H4 (cell line): ENCODE data around the gene CCDC8. TPM values are rescaled to one million over a fixed set of nuclear protein-coding genes. Genes with fewer than 3 reads are reported as not detected.
A peak's percentile ranks its signal among the peaks of the same experiment; 100 is the strongest.
"Not testable (repeated sequence)": the region's sequence is repeated elsewhere in the genome, so short reads cannot be mapped to it uniquely, and the experiment has no call there.

ENCODE experiments used
- DNase-seq: peaks from one replicate; pipeline ENCODE4 v3.0.0-alpha.2; 2015; ENCODE audit warnings: low spot score
- total RNA-seq: library from RNA; depleted of rRNA; stranded (reverse); fragments of >200 nt; shearing (Covaris generic); gene quantifications from 2 replicates; pipeline ENCODE4 v1.2.3, GENCODE V29; 2014

The CCDC8 gene
- total RNA-seq, 1 experiment from 2014 or later = not detected

DNA sequence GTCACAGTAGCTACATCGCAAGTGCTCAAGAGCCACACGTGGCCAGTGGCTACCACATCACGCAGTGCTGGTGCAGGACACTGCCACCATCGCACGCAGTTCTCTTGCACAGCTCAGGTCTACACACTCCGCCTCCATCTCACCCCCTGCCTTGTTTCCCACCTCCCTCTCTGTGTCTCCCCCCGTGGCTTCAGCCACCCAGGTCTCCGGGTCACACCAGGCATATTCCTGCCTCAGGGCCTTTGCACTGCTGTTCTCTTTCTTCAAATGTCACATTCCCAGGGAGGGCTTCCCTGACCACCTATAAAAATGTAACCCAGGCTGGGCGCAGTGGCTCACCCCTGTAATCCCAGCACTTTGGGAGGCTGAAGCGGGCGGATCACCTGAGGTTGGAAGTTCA lies 10.6 kb downstream of the CCDC8 start:
- DNase-seq = no peak

- not testable (repeated sequence) for DNase-seq
Measured at GRCh38 chr19:46397801-46398479, 15.4 kb downstream of the CCDC8 start.

DNA sequence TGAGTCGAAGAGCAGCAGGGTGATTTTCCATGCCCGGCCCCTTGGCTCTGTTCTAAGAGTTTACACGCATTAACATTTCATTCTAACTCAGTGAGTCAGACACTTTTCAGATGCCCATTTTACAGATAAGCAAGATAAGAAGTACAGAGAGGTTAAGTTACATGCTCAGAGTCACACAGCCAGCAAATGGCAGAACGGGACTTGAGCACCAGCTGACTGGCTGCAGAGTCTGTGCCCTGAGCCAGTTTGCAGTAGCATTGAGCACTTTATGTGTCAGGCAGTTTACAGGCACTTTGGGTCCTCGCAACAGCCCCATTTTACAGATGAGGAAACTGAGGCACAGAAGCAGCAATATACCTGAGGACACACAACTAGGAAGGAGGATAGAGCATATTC lies 19.0 kb downstream of the CCDC8 start:
- DNase-seq = no peak

DNA sequence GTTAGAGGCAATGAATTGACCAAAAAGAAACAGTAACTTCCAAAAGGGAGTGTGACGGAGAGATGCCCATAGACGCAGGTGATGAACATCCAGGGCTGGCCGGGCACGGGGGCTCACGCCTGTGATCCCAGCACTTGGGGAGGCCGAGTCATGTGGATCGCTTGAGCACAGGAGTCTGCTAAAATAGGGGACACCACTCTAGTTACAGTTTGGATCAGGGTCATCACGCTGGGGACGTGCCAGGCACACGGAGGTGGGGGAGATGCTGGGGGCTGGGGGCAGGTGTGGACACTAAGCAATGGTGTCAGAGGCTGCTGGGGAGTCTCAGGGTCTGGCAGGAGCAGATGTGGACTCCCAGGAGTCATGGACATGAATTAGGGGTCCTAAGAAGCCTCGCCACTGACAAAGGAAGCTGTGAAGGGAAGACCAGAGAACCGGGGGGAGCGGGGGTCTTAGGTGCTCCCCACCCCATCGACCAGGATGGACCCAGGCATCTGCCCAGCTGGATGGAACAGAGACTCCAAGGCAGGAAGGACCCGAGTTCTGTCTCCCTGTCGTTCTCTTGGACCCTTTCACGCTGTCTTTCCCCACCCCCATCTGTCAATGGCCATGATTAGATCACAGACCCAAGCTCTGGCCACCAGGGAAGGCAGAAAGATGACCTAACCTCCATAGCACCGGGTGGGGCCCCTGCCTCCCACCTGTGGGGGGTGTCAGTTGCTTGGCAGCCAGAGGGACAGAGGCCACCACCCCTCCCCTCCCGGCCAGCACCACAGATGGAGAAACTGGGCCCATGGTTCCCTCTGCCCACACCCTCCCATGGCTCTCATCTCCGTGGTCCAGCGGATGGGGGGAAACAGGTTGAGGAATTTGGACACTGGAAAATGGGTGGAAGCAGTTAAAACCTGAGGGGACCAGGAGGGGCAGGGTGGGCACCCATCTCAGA lies 19.6 kb downstream of the CCDC8 start:
- DNase-seq = no peak

DNA sequence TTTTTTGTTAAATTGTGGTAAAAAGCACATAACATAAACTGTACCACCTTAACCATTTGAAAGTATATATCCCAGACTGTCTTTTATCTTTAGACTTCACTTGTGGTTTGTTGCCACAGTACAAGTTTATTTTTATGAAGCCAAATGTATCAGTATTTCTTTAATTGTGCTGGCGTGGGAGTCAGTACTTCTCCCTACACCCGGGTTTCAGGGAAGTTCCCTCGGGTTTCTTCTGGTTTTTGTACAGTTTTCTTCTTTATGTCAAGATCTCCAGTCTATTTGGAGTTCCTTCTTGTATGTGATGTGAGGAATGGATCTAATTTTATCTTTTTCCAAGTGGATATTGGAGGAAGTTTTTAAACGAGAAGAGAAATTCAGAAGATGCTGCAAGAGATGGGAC lies 20.5 kb downstream of the CCDC8 start:
- no peak for DNase-seq

GRCh38 chr19:46392252-46392801 lies 21.0 kb downstream of the CCDC8 start:
- DNase-seq = peak; percentile 87

DNA sequence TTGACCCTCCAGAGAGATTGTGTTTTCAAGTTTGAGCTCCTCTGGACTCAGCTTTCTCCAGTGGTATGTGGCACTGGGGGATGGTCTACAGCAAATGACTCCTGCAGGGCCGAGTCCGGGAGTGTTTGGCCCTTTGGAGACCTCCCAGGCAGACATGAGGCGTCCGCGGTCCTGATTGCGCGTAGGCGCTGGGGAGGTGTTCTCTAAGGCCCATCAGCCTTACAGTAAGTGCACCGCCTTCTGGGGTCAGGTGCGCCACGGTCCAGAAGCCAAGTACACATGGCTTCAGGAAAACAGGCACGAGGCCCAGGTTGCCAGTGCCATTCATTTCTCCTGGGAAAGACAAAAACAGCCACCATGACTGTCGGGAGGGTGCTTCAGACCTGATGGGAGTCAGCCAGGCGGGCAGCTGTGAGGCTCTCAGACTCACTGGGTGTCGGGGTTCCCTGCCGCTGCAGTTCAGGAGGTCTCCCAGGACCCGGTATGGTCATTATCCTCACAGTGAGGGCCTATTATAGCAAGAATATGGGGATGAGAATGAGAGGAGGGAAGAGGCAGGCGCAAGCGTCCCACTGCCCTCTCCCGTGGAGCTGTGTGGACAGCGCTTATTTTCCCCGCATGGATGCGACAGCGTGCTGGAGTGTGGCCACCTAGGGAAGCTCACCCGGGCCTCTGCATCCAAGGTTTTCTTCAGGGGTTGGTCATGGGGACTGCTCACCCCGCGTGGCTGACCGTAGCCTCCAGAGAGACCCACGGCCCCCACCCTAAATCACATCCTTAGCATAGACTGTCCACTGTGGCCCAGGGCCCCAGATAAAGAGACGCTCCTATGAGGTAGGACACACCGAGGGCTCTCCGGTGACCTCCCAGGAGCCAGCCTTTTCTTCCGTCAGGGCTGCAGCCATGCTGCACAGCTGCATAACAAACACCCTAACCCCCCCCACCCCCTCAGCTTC lies 21.8 kb downstream of the CCDC8 start:
- DNase-seq = no peak

DNA sequence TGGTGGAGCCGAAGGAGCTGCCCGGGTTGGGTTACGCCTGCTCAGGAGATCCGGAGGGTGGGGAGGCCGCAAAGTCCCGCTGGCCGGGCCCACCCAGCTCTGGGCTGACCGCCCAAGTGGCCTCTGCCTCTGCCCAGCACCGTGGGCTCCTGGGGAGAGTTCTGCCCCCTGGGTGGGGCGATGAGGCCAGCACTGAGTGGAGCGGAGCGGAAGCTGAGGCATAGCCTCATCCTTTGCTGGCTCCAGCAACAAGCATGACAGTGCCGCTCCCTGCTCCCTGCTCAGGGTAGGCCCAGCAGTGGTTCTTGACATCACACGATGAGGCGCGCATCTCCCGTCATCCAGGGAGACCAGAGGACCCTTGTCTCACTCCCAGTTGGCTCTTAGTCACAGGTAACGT lies 22.5 kb downstream of the CCDC8 start:
- DNase-seq = no peak

DNA sequence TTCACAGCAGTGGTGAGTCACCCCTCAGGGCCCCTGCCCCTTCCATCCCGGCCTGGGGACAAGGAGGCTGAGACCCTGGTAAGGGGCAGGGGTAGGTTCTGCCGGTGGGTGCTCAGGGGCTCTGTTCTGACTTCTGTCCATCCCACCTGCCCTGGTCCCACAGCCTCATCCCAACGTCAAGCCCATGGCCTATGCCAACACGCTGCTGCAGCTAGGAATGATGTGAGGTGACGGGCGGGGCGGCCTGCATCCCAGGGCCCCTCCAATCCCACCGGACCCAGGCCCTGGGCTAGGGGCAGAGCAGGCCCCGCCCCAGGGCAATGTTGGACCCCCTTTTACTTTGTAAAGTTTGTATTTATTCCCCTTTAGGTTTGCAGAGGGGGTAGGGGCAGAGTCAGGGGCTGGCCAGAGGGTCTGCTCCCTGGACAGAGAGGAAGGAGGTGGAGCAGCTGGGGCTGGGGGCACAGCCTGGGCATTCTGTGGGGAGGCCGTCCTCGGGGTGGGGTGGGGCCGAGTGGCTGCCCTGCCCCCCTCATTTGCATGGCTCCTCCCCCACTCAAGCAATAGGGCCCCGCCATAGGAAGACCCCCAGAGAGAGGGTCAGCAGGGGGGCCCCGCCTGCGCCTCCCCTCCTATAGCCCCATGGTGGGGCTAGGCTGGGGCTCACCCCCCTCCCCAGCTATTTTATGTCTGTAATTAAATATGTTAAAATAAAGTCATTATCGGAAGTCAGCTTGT lies 23.1 kb downstream of the CCDC8 start:
- DNase-seq = no peak

- no peak for DNase-seq
Measured at GRCh38 chr19:46388311-46389095, 24.9 kb downstream of the CCDC8 start.

GRCh38 chr19:46387713-46388130 lies 25.6 kb downstream of the CCDC8 start:
- DNase-seq = no peak

GRCh38 chr19:46386996-46387712 lies 26.2 kb downstream of the CCDC8 start:
- DNase-seq = no peak

- DNase-seq = no peak
Measured at GRCh38 chr19:46386151-46386550, 27.2 kb downstream of the CCDC8 start.

DNA sequence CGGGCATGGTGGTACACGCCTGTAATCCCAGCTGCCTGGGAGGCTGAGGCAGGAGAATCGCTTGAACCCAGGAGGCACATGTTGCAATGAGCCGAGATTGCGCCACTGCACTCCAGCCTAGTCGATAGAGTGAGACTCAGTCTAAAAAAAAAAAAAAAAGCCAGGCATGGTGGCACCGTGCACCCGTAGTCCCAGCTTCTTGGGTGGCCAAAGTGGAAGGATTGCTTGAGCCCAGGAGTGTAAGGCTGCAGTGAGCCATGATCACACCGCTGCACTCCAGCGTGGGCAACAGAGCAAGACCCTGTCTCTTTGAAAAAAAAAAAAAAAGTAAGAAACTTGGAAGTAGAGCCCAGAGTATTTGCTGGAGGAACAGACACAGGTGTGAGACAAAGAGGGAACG lies 27.7 kb downstream of the CCDC8 start:
- DNase-seq = no peak

DNA sequence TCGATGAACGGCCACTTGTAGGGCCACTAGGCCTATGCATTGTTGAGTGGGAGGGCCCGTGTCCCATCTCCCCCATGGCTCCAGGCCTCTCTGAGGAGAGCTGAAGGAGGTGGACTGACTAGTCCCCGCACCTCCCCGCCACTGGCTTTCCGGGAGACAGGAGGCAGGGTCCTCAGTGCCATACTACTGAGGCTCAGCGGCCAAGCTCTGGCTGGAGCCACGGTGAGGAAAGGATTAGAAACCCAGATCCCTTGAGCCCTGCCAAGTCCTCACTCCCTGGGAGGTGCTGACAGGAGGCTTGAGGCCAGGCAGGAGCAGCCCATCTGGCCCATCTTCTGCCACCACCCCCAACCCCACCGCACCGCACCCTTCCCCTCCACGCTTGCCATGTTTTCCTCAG lies 29.0 kb downstream of the CCDC8 start:
- DNase-seq = no peak

GRCh38 chr19:46383846-46384245 lies 29.5 kb downstream of the CCDC8 start:
- no peak for DNase-seq

- DNase-seq = no peak
Measured at GRCh38 chr19:46383171-46383815, 30.1 kb downstream of the CCDC8 start.

DNA sequence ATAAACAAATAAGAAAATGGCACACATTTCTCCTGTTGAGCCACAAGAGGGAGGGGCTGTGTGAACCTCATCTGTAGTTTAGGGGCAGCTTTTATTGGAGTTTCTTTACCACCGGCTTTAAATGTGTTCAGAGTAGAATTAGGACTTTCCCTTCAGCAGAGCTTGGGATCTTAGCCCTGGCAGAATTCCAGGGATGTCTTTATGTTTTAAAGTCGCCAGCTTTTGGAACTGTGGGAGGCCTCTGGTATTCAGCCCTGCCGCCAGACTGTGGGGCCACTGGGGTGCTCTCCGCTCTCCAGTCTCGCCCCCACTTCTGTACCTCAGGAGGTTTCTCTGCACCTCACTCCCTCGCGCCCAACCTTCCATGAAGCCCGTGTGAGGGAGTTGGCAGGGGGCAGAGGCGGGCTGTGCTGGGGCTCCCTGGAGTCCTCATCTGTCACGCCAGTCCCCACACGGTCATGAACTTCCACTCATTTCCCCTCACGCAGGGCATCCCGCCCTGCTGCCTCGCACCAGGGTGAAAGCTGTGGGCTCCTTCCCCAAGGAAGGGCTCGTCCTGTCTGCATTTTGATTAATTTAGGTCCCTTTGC lies 31.5 kb downstream of the CCDC8 start:
- DNase-seq = no peak
